Endothelial cell of umbilical vein (primary cell): ENCODE data around the gene ZNF556. TPM values are rescaled to one million over a fixed set of nuclear protein-coding genes. Genes with fewer than 3 reads are reported as not detected.

ENCODE experiments used
- BruUV-seq: library from RNA; stranded (reverse); fragments of 400-500 nt; replicated peaks from 2 replicates; lab custom pipeline; 2021; lab: Mats Ljungman, UMichigan
- CTCF ChIA-PET: fragments of 300-600, 350-600 bp; sonication (Branson Sonifier 250); formaldehyde crosslinking; loops from one replicate; lab custom pipeline; 2021; ENCODE audit warnings: antibody characterized with exemption, inconsistent platforms; lab: Charles Lee
- POLR2A ChIA-PET: fragments of 300-600, 350-600 bp; sonication (Branson Sonifier 250); formaldehyde crosslinking; loops from one replicate; lab custom pipeline; 2021; ENCODE audit warnings: antibody characterized with exemption, inconsistent platforms; lab: Charles Lee
- DNase-seq: peaks from one replicate; pipeline ENCODE4 v3.0.0-alpha.2; 2011; ENCODE audit warnings: low read depth, low spot score
- FAIRE-seq: peaks from 2 replicates; lab custom pipeline; 2011; peaks lifted over from hg19 to GRCh38; lab: Jason Lieb, UNC
- H2AFZ ChIP-seq: 2 replicates; pipeline ENCODE4 v1.6.0; 2012; ENCODE audit warnings: low read depth, low read length, control low read depth, inconsistent platforms
- H3K27ac ChIP-seq: 2 replicates; pipeline ENCODE4 v1.5.1; 2011; ENCODE audit warnings: low read depth, mild to moderate bottlenecking, control low read depth, low read length, moderate library complexity; ENCODE audit not compliant: insufficient read depth
- H3K27me3 ChIP-seq, 2 experiments: 2 replicates each; pipeline versions ENCODE4 v1.6.0 to v1.6.1; 2011; ENCODE audit warnings: low read length in 2 of 2, mixed read lengths in 1 of 2; ENCODE audit not compliant: control insufficient read depth in 2 of 2, insufficient read depth in 2 of 2
- H3K36me3 ChIP-seq, 2 experiments: 2 replicates in 1 of 2; 3 replicates in 1 of 2; pipeline ENCODE4 v1.5.1; 2011; ENCODE audit warnings: low read length in 2 of 2, mild to moderate bottlenecking in 1 of 2, moderate library complexity in 1 of 2; ENCODE audit not compliant: control insufficient read depth in 2 of 2, insufficient read depth in 2 of 2; ENCODE audit errors: extremely low read depth in 1 of 2
- H3K4me1 ChIP-seq: 3 replicates; pipeline ENCODE4 v1.5.1; 2011; ENCODE audit warnings: mild to moderate bottlenecking, low read length; ENCODE audit not compliant: control insufficient read depth, insufficient read depth; ENCODE audit errors: extremely low read depth
- H3K4me2 ChIP-seq: 2 replicates; pipeline ENCODE4 v1.6.1; 2011; ENCODE audit warnings: low read length, control low read depth, mixed read lengths; ENCODE audit not compliant: insufficient read depth
- H3K4me3 ChIP-seq, 3 experiments: fragments of 200-600 bp in 1 of 3; sonication (generic), shearing (Covaris generic) in 1 of 3; replicated peaks in 1 of 3; 2 replicates each; pipeline ENCODE4 v1.5.1; 2011 to 2016; ENCODE audit warnings: control low read depth in 3 of 3, low read length in 3 of 3, mild to moderate bottlenecking in 2 of 3, inconsistent platforms in 1 of 3, low read depth in 1 of 3, moderate library complexity in 1 of 3; ENCODE audit not compliant: insufficient read depth in 1 of 3
- H3K79me2 ChIP-seq: 2 replicates; pipeline ENCODE4 v1.6.0; 2012; ENCODE audit warnings: low read length, inconsistent platforms; ENCODE audit not compliant: control insufficient read depth, insufficient read depth
- H3K9ac ChIP-seq: replicated peaks from 2 replicates; pipeline ENCODE3; 2011; ENCODE audit warnings: low read length, control low read depth; ENCODE audit not compliant: insufficient read depth; ENCODE audit errors: extremely low read depth
- H3K9me1 ChIP-seq: replicated peaks from 3 replicates; pipeline ENCODE4 v1.6.0; 2011; ENCODE audit warnings: mild to moderate bottlenecking, low read length; ENCODE audit not compliant: control insufficient read depth, insufficient read depth; ENCODE audit errors: extremely low read depth
- H3K9me3 ChIP-seq: replicated peaks from 2 replicates; pipeline ENCODE4 v1.5.1; 2012; ENCODE audit warnings: low read length, inconsistent platforms; ENCODE audit not compliant: control insufficient read depth, insufficient read depth
- H4K20me1 ChIP-seq: replicated peaks from 2 replicates; pipeline ENCODE3; 2011; ENCODE audit warnings: mild to moderate bottlenecking, low read length; ENCODE audit not compliant: control insufficient read depth, insufficient read depth; ENCODE audit errors: extremely low read depth
- EZH2 ChIP-seq: IDR thresholded peaks from 2 replicates; pipeline ENCODE4 v1.6.1; 2012; ENCODE audit warnings: borderline replicate concordance, low read depth, mild to moderate bottlenecking, moderate library complexity, low read length, inconsistent platforms; ENCODE audit not compliant: severe bottlenecking
- GATA2 ChIP-seq: IDR thresholded peaks from 2 replicates; pipeline ENCODE4 v1.7.0; 2011; ENCODE audit warnings: low read depth, mild to moderate bottlenecking, moderate library complexity, mixed read lengths, low read length; ENCODE audit not compliant: insufficient read length, insufficient read depth
- JUN ChIP-seq: IDR thresholded peaks from 2 replicates; pipeline ENCODE4 v1.6.1; 2011; ENCODE audit warnings: borderline replicate concordance, low read depth; ENCODE audit not compliant: insufficient read length, insufficient read depth
- MYC ChIP-seq: IDR thresholded peaks from one replicate; pipeline ENCODE4 v1.6.1; 2011; ENCODE audit warnings: mild to moderate bottlenecking, low read depth, low read length
- POLR2A ChIP-seq: IDR thresholded peaks from 2 replicates; pipeline ENCODE4 v1.6.1; 2012; ENCODE audit warnings: low read depth, mild to moderate bottlenecking, control low read depth, low read length
- POLR2AphosphoS5 ChIP-seq: IDR thresholded peaks from 2 replicates; pipeline ENCODE4 v1.6.1; 2012; ENCODE audit warnings: low read depth, mild to moderate bottlenecking, control low read depth, low read length, moderate library complexity; ENCODE audit not compliant: insufficient read depth
- dilution Hi-C: fragments of 300-500 bp; cut with MboI; formaldehyde crosslinking; loops from one replicate; pipeline ENCODE4 v1.15.0; 2019; ENCODE audit warnings: low sequenced_read_pairs; ENCODE audit not compliant: extremely low pct_ligation_motif_present
- intact Hi-C: fragments of 100-400 bp; cut with micrococcal nuclease; formaldehyde crosslinking; loops from one replicate; pipeline ENCODE4 v1.10.0; 2022
- polyA plus RNA-seq, 4 experiments: library from polyadenylated mRNA; depleted of rRNA in 3 of 4; stranded (reverse) in 3 of 4; unstranded in 1 of 4; fragments of >200 nt; gene quantifications; 2 replicates each; pipeline versions ENCODE4 v1.2.1 to v1.2.3, GENCODE V29; 2011 to 2012; ENCODE audit warnings: missing spikeins in 1 of 4
- total RNA-seq: library from RNA; stranded (reverse); gene quantifications from 2 replicates; pipeline ENCODE4 v1.2.3, GENCODE V29; 2021
- TF ChIP-seq, protein P1 (sequence below), 2 donors: IDR thresholded peaks; 1 replicate in 1 of 2; 2 replicates in 1 of 2; pipeline ENCODE4 v1.5.1; 2011; ENCODE audit warnings: low read length in 2 of 2, mild to moderate bottlenecking in 2 of 2, moderate library complexity in 2 of 2, control low read depth in 1 of 2, inconsistent platforms in 1 of 2, low read depth in 1 of 2; ENCODE audit not compliant: insufficient read depth in 1 of 2; ENCODE audit errors: extremely low read depth in 1 of 2
- TF ChIP-seq, protein P2 (sequence below): IDR thresholded peaks from 2 replicates; pipeline ENCODE4 v1.6.1; 2011; ENCODE audit not compliant: insufficient read depth, insufficient read length

ZNF556 gene
- total and polyA plus RNA-seq, 2 donors (not counting 3 experiments of a cell fraction or from before 2014, with no cell fraction given), result 0.01 TPM; not detected in 1

DNA sequence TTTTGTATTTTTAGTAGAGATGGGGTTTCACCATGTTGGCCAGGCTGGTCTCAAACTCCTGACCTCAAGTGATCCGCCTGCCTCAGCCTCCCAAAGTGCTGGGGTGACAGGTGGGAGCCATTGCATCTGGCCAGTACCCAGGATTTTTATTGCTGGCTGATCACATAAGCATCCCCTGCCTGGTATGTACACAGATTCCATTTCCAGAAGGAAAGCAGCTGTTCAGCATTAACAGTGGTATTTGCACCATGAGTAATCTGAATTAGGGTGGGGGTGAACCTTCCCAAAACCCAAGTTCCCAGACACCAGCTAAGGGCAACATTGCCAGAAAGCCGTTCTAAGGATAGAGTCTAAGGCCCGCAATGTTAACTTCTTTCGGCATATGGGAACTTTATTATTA, 18.5 kb upstream of the ZNF556 start:
- FAIRE-seq (no peak), DNase-seq (no peak)
- H2AFZ ChIP-seq, result no peak overlapping the region
- no TSS peak for BruUV-seq
- no peak overlapping the region for H3K27ac ChIP-seq
- no peak overlapping the region for H3K9ac ChIP-seq
- no peaks in the 10 kb centered on the region for H4K20me1 ChIP-seq
- H3K9me3 ChIP-seq, result peaks cover 13% of the 10 kb centered on the region
- peaks cover 18% of the 10 kb centered on the region in 2 experiments for H3K36me3 ChIP-seq
- POLR2A ChIA-PET, result no interaction called here
- H3K4me2 ChIP-seq, result no peak overlapping the region
- intact Hi-C loops, result no loop called here
- no peak overlapping the region for H3K4me3 ChIP-seq
- no peaks in the 10 kb centered on the region for H3K9me1 ChIP-seq
- peaks cover 9% of the 10 kb centered on the region for H3K4me1 ChIP-seq
- CTCF ChIA-PET, result interaction anchor here (1.2 kb wide), 2 partner anchors 9 to 10 kb away, joined by 3 read pairs; no protein-coding TSS in a partner anchor
- H3K27me3 ChIP-seq, result no peaks in the 10 kb centered on the region
- TF ChIP-seq GATA2 (no peak), JUN (no peak), EZH2 (no peak), POLR2A (no peak), POLR2AphosphoS5 (no peak), MYC (no peak)
- TF ChIP-seq, protein P1, sequence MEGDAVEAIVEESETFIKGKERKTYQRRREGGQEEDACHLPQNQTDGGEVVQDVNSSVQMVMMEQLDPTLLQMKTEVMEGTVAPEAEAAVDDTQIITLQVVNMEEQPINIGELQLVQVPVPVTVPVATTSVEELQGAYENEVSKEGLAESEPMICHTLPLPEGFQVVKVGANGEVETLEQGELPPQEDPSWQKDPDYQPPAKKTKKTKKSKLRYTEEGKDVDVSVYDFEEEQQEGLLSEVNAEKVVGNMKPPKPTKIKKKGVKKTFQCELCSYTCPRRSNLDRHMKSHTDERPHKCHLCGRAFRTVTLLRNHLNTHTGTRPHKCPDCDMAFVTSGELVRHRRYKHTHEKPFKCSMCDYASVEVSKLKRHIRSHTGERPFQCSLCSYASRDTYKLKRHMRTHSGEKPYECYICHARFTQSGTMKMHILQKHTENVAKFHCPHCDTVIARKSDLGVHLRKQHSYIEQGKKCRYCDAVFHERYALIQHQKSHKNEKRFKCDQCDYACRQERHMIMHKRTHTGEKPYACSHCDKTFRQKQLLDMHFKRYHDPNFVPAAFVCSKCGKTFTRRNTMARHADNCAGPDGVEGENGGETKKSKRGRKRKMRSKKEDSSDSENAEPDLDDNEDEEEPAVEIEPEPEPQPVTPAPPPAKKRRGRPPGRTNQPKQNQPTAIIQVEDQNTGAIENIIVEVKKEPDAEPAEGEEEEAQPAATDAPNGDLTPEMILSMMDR (IDR thresholded peaks at IDR 0.05; ENCODE audit: extremely low read depth in 1 of 2, insufficient read depth in 1 of 2, low read depth in 1 of 2, low read length in 2 of 2), result no peak
- TF ChIP-seq, protein P2, sequence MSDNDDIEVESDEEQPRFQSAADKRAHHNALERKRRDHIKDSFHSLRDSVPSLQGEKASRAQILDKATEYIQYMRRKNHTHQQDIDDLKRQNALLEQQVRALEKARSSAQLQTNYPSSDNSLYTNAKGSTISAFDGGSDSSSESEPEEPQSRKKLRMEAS, result no peak
- H3K79me2 ChIP-seq, result peaks cover 11% of the 10 kb centered on the region
- dilution Hi-C loops, result no loop called here
